GM21723 (cell line): ENCODE data around the gene KIF16B.

Experiments used
- ATAC-seq: cut with Tn5 transposase; IDR thresholded peaks from one replicate; pipeline ENCODE4 v1.9.1; 2021; ENCODE audit warnings: mild to moderate bottlenecking, moderate library complexity; ENCODE audit not compliant: unreplicated experiment

KIF16B gene

DNA sequence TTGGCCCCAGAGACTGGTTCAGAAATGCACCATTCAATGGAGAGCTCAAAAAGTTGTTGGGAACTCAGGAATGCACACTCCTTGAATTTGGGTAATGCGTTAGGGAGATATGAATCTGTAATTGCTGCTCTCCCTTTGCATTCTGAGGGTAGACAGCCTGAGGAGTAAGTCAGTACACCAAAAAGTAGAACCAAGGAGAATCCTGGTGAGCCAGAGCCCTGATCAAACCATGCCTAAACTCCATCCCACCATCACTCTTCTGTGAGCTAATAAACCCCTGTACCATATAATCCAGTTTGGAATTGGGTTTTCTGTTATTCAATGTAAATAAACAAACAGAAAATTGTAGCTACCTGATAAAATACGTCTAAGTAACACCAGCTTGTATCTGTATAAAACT is 90.2 kb downstream of the KIF16B start:
- no peak for ATAC-seq

DNA sequence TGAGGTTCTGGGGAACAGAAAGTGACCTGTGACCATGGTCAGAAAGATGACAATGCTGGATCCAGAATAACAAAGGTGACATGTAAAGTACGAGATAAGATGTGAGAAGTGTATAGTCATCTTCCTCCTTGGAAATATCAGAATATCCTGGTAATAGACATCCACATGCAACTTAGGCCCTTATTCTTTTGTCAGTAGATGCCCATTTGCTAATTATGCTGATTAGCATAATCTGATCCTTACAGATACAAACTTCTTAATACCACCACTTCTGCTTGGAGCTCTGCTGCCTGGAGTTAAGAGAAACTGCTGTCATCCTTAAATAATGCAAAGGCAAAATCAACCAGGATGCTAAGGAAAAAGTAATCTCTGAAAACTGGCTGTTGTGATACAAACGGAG is 91.3 kb downstream of the KIF16B start:
- no peak for ATAC-seq

GRCh38 chr20:16479666-16480065 is 93.6 kb downstream of the KIF16B start:
- no peak for ATAC-seq

DNA sequence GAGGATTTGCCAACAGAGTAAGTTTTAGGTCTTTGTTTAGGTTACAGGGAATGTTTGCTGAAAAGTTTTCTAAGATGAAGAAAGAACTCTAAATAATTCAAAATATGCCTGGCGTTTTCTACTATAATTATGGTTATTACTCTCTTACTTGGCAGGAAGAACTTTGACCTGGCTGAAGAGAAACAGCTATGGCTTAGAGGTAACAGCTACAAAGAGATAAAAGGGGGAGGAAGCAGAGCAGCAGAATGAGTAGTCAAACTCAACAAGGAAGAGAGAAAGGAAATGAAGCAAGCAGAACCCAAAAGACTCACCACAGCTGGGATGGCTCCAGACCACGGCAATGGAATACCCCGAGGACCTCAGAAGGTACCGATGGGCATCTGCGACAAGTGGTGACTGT is 95.6 kb downstream of the KIF16B start:
- no peak for ATAC-seq

DNA sequence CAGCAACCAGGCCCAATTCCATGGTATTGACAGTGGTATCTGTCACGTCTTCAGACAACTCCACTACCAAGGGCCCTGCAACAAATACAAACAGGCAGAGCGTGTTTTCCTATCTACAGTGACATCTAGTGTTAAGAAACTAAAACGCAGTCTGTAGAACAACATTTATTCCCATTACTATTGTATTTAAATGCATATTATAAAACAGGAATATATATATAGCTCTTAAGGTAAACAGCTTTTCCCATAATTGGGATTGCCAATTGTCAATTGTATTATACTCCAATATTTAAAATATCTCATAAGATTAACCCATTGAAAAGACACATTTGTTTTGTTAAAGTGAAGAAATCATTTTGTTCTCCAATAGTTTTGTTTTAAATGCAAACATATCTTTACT is 97.2 kb downstream of the KIF16B start:
- peak; percentile 83 for ATAC-seq

DNA sequence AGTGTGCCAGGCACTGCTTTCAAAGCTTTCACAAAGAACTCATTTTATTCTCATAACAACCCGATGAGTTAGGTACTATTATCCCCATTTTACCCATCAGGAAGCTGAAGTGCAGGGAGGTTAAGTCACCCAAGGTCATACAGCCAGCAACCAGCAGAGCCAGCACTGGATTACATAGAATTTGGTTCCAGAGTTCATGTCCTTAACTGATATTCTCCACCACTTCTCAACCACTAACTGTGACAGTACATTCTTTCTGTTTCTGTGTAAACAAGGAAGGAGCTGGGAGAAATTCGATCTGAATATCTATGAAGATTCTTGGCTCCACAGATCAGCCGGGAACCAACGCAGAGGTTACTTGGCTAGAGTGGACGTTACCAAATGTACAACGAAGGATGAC is 98.0 kb downstream of the KIF16B start:
- no peak for ATAC-seq

- ATAC-seq, result no peak
These were observed 98.9 kb downstream of the KIF16B start for GRCh38 chr20:16474363-16474762.

DNA sequence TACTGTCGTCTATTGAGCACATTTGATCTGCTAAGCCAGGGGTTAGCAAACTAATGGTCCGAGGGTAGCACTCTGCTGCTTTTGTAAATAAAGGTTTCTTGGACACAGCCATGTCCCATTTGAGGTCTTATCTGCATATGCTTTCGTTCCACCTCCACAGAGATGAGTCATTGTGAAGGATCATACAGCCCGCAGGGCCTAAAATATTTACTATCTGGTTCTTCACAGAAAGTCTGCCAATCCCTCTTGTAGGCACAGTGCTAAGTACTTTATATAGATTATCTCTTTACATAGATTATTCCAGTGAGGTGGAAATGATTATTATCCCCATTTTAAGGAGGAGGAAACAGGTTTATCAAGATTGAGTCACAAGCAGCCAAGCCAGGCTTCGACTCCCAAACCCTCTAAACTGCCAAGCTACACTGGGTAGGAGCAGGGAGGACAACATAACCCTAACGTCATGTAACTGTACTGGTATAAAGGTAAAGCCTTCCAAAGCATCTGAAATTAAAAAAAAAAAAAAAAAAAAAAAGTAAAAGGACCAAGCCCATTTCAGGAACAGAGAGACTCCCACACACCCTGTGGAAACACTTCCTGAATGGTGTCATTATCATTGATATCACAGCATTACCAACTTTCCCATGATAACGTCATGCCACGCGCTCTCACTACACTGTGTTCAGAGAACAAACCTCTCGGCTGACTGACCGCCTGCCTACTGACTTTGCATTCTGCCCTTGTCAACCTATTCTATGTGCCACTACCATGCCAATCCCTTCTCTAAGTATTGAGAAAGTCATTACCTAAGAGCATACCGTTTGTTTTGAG is 101.0 kb downstream of the KIF16B start:
- no peak for ATAC-seq

DNA sequence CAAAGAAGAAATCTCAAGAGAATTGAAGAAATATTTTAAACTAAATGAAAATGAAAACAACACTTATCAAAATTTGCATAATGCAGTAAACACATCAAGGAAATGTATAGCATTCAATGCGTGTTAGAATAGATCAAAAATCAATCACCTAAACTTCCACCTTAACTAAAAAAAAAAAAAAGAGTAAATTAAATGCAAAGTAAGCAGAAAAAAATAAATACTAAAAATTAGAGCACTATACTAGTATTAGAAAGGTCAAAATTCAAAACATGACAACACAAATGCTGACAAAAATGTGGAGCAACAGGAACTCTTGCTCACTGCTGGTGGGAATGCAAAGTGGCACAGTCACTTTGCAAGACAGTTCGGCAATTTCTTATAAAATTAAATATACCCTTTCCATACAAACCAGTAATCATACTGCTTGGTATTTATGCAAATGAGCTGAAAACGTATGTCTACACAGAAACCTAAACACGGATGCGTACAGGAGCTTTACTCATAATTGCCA is 103.8 kb downstream of the KIF16B start:
- no peak for ATAC-seq

DNA sequence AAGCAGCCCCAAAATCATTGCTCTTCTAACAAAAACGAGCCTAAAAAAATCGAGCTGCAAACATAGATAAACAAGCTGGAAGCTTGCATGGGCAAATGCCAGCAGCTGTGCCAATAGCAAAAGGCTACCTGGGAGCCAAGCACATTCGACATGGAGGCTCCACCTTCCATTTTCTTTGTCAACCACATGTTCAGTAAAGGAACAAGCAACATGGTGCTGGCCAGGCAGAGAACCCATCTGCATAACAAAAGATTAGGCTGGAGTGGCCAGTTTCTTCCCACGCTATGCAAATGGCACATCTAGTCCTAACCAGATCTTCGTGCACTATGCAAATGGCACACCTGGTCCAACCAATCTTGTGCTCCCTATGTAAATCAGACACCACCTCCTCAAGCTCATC is 110.5 kb downstream of the KIF16B start:
- no peak for ATAC-seq

DNA sequence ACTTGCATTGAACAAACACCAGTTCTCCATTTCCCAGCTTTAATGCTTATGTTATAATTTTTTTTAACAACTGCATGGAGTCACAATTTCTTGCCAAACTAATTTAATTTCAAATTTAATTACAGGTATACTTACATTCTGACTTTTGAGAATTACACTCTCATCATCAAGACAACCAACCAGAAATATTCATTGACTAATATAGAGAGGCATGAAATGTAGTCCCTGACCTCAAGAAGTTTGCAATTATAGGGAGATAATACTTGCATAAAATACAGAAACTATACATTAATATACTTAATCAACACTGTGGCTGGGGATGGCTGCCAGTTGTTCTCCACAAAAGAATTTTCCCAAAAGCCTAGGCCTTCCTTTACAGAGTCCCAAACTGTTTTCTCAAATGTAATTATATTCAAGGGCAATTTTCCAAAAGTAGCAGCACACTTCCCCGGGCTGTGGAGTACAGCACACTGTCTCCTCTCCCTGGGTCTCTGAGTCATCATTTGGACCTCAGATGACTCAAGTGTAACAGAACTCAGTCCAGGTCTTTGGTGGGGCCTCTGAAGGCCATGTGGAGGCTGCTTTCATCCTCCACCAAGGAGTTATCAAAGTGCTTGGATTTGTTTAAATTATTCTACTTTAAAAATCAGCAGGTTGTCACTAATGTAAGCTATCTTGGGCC is 114.1 kb downstream of the KIF16B start:
- ATAC-seq, result no peak

DNA sequence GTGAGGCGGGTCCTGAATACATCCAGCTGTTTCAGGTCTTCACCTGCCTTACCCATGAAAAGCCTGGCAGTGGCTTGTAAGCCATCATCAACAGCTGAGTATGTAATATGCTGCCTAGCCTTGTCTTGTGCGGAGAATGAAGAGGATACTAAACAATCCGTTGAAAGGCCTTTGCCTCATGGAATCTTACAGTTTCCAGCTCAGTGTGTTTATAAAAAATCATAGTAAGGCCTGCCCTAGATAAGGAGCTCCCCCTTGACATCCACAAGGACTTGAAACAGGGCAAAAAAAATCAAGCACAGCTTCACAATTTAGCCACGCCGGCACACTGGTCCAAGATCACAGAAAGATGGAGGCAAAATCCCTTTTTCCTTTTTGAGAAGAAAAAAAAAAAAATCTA is 115.7 kb downstream of the KIF16B start:
- ATAC-seq, result no peak

GRCh38 chr20:16455324-16455723 is 117.9 kb downstream of the KIF16B start:
- no peak for ATAC-seq

DNA sequence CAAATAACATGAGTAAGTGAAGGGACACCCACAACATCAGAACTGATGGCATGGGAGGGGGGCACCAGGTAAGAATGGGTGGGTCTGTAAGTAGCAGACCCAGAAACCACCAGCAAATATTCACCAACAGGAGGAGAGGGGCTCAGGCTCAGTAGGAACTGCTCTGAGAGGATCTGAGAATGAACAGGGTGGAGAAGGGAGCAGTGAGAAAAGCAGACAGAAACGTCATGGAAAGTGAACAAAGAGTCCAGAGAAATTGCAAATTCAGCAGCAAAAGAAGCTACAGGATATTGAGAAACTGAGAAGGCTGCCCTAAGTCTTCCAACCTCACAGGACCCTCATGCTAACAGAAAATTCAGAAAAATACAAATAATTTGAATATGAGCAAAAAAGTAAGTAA is 121.3 kb downstream of the KIF16B start:
- no peak for ATAC-seq

DNA sequence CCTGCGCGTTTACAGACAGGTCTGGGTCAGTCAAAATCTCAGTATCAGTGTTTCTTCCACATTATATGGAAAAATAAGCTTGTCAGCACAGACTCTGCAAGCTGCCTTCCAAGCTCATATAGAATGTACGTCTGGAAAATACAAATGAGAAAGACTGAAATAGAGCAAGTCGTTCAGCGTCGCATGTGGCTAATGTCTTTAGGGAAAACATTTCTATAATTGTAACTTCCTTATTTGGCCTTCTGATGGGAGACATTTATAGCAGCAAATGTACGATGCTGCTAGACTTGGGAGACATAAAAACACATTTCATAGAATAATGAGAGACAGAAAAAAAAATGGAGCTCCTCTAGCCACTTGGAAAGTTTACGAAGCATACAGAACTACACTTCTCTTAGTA is 122.2 kb downstream of the KIF16B start:
- ATAC-seq, result no peak

DNA sequence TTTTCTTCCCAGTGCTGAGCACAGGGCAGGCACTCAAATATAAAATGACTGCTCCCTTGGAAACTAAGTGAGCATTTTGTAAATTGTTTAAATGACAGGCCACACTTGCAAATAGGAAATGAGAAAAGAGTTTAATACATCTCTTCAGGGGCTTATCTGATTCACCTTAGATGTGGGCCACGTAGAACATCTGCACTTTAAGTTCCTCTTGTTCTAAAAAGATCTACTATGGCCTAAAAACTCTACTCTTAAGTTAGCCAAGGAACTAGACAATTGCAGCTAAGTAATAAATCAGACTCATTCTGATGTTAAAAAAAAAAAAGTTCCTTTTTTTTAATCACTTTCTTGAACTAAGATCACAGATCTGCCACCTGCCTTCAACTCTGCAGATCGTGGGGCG is 126.3 kb downstream of the KIF16B start:
- no peak for ATAC-seq

GRCh38 chr20:16446246-16446645 is 127.0 kb downstream of the KIF16B start:
- no peak for ATAC-seq

DNA sequence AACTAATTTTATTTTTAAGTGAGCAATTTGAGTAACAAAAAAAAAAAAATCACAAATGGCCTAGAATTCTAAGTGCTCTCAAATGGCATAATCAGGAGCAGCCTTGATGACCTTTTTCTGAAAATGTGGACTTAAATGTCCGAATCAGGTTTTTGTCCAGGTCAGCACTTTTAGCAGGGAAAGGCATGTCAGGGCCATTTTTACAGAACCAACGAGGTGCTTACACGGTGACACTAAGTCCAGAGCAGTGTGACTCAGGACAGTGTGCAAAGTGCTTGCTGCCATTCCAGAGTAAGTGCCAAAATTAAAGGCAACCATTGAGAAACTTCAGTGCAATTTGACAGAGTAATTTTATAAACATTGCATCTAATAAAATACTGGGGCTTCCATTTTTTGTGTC is 127.8 kb downstream of the KIF16B start:
- ATAC-seq, result no peak

GRCh38 chr20:16444057-16444777 is 129.0 kb downstream of the KIF16B start:
- ATAC-seq, result no peak

- no peak for ATAC-seq
These were observed 131.6 kb downstream of the KIF16B start for GRCh38 chr20:16441546-16442164.

GRCh38 chr20:16440686-16441085 is 132.6 kb downstream of the KIF16B start:
- no peak for ATAC-seq
